Measurements from ENCODE around the gene MNX1.

The MNX1 gene

DNA sequence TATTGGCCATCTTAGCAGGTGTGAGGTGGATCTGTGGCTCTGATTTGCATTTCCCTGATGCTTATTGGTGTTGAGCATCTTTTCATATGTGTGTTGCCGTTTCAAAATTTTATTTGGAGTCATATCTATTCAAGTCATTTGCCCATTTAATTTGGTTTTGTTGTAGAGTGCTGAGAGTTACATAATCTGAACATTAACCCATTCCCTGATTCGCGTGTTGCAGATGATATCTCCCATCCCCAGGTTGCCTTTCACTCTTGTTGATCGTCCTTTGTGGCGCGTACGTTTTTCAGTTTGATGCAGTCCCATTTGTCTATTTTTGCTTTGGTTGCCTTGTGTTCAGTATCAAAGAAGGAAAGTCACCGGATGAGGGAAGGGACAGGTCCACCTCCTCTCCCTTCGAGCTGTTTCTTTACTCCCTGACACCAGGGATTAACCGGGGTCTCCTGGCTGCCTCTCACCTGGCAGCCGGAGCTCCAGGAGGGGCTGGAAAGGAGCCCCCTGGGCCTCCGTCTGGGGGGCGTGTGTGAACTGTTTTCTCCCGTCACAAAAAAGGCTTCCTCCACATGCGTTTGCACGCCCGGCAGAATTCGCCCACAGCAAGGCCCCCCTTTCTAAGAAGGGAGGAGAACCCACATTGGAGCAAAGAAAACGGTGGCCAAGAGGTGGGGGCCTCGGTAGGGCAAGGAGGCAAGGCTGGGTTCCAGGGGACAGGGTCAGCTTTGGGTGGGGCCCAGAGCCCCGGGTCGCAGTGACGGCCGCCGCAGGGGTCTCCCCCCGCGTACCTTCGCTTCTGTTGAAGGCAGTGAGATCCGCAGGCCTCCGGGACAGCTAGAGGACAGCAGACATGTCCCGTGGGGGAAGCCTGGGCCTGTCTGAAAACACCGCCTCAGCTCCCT lies 8.3 kb downstream of the MNX1 start:
- no peak for DNase-seq

DNA sequence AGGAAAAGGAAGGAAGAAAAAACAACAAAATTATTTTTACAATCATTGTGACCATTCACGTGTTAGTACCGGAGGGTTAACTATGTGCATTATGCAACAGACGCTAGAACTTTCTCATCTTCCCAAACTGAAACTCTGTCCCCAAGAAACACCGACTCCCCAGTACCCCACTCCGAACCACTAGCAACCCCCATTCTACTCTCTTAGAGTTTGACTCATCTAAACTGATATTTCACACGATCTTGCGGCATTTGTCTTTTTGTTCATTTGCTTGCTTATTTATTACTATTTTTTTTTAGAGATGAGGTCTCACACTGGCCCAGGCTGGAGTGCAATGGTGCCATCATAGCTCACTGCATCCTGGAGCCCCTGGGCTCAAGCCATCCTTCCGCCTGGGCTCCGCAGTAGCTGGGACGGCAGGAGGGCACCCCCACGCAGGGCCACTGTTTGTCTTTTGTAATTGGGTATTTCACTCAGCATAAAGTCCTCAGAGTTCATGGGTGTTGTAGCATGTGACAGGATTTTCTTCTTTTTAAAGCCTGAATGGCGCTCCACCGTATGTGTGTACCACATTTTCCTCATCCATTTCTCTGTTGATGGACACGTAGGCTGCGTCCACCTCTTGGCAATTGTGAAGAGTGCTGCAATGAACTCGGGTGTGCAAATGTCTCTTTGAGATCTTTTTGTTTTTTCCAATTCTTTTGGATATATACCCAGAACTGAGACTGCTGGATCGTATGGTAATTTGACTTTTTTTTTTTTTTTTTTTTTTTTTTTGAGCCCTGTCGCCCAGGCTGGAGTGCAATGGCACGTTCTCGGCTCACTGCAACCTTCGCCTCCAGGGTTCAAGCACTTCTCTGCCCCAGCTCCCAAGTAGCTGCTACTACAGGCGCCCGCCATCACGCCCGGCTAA lies 9.5 kb downstream of the MNX1 start:
- DNase-seq: no peak

DNA sequence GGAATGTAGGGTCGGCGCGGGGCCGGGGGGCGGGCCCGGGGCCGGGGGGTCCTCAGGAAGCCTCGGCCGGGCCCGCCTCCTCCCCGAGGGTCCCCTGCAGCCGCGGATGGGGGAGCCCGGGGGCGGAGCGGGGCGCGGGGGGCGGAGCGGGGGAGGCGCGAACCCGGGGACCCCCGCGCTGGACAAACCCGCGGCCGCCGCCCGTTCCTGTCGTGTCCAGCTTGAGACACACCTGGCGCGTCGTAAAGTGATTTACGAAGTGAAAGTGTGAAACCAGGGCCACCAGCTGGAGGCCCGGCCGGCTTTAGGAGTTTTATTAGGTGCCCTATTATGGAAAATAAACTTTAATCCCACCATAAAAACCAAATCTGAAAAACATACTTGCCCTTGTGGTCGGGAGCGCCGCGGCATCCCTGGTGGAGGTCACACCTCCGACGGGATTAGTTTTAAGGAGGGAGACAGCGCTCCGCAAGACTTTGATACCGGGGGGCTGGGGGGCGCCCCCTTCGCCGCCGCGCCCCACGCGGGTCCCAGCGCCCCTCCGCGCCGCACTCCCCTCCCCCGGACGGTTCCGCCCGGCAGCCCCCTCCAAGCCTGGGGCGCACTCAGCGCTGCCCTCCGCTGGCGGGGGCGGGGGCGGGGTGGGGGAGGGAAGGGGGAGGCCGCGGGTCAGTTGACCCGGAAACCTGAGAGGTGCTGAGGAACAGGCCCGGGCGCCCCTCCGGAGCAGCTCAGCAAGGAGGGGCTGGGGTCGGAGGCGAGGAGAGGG lies 10.3 kb downstream of the MNX1 start:
- DNase-seq: no peak

DNA sequence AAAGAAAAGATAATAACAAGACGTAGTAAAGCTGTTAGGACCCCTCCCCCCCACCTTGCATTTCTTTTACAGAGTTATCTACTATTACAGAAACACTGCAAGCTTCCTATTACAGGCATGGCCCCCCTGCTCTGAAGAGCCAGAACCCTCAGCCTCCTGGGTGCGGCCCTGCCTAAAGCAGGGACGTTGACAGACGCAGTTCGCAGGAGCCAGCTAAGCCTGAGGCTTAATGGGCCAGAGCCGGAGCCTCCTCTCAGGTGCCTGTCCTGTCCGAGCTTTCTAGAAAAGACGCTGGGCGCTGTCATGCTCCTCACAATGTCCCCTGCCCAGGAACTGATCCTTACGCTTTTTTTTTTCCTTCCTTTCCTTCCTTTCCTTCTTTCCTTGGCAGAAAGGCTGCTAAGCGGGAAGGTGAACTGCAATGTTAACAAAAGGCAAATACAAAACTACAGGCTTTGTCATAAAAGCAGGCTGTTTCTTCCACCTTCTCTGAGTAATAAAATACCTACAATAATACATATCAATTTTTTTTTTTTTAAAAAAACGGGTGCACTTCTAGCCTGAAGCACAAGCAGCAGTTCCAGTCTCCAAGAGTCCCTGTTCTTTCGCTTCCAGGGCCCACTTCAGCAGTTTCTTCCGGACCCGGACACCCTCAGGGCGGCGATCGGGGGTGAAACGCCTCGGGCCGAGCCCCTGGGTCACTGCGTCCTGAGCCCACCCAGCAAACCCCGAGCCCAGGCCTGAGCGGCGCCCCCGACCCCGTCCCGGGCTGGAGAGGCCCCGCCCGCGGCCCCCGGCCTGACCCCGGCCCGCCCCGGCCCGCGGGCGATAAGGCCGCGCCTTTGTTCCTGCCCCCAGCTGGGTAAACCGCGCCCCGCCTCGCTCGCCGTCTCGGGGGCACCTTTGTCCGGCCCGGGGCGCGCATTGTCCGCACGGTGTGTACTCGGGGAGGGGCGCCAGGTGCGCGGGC lies 11.2 kb downstream of the MNX1 start:
- no peak for DNase-seq

DNA sequence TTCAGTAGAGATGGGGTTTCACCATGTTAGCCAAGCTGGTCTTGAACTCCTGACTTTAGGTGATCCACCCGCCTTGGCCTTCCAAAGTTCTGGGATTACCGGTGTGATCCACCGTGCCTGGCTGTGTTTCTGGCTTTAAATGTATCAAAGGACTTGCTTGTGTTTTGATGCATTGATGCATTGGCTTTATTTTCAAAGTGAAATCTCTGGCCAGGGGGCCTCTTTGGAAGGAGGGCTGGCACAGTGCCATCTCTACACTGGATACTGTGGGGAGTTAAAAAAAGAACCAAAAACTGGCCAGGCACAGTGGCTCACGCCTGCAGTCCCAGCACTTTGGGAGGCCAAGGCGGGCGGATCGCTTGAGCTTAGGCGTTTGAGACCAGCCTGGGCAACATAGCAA lies 16.0 kb downstream of the MNX1 start:
- DNase-seq: no peak

DNA sequence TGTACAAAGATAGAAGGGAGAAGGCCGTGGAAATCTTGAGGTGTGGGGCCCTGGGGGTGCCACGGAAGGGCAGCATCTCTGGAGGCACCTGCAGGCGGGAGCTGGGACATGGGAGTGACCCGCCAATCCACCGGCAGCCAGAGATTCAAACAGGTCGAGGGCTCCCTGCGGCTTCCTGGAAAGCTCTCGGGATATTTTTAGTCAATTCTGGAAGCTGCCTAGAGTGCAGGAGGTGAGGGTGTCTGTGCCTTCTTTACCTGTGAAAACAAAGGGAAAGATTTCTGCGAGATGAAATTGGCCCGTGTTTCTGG lies 16.6 kb downstream of the MNX1 start:
- no peak for DNase-seq

DNA sequence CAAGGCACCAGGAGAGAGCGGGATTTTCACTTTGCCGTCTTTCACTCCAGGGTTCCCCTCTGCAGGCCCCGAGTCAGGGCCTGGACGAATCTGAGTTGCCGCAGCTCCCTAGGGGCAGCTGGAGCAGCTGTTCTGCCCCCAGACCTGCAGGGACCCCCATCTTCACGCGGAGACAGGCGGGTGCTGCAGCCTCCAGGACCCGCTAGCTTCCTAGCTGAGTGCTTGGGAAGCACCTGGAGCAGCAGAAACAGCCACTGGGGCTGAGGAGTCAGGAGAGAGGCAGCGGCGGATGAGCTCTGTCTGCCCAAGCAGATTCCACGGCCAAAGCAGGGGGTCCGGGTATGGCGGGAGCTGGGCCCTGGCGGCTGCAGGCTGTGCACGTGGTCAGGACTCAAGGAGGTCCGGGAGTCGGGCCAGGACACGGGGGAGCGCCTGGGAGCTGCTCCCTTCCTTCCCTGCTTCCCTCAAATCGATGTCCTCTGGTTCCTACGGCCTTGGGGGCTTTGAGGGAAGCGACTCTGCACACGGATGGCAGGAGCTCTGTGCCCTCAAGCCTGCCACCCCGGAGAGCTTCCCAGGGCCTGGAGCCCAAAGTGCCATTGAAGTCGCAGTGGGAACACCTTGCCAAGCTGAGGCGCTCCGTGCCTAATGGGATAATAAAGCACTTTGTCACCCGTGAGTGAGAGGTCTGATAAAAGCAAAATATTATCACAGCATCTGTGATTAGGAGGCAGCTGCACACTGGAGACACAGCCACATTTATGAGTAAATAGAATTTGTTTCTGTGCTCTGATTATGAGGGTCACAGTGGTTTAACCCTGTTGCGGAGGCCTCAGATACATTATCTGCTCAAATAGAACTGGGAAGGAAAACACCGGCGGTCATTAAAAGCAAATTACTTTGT lies 17.2 kb downstream of the MNX1 start:
- DNase-seq: no peak

DNA sequence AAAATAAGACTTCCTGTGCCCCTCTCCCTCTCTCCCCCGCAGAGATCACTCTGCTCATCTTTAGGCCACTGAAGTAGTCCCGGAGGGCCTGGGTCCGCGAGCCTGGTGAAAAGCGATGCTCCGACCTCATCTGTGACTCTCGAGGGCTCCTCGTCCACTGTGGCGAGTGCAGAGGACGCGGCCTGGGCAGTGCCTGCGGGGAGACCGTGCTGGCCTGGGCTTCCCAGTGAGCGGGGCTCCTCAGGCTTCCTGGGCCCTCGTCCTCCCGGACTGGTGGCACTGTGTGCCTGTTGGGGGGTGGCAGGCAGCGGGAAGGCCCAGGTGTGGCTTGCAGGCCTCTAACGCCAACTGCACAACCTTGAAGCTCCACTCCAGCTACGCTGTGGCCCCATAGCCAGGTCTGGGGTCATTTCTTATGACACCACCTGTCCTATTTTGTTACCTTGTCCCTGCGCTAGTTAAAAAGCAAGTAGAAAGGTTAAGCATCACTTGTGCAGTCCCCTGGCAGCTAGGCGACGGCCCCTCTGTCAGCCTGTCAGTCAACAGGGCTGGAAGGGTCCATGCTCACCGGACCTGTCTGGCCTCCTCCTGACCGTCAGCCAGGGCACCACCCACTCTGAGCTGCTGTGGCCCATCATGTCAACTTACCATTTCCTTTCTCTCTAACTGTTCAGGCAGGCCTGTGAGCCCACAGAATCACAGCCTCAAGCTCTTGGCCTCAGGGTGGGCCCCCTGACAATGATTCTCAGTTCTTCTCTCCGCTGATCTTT lies 20.5 kb downstream of the MNX1 start:
- DNase-seq: no peak

DNA sequence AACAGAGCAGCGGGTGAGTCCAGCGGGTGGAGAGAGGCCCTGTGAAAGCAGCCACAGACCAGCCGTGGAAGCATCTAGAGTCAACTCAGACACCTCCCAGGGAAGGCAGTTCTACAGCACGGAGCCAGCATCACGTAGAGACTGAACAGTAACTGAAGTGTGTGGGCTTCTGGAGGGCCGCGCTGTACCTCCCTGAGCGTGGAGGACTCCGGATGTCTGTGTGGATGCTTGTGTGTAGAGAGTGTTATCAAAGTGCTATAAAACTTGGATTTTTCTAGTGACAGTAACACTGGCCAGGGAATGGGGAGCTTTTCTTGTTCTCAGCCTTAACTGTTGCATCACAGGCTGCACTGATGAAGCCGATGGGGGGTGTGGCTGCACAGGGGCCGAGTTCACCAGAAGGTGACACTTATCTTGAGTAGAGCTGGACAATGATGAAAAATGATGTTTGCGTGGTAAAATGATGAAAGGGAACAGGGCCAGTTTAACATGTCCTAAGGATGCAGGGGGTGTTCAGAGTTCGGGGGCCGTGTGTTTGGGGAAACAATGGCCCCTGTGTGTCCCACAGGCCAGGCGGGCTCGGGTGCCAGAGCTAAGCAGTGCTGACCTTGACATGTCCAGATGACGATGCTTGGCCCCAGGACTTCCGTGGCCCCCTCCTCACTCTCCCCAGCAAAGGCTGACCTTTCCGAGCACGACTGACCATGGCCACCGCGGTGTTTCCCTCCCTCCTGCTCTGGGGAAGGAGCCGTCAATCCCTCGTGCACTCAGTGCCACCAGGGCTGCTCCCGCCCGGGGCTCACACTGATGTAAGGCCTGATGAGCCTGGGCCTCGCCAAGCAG lies 21.9 kb downstream of the MNX1 start:
- DNase-seq: no peak

DNA sequence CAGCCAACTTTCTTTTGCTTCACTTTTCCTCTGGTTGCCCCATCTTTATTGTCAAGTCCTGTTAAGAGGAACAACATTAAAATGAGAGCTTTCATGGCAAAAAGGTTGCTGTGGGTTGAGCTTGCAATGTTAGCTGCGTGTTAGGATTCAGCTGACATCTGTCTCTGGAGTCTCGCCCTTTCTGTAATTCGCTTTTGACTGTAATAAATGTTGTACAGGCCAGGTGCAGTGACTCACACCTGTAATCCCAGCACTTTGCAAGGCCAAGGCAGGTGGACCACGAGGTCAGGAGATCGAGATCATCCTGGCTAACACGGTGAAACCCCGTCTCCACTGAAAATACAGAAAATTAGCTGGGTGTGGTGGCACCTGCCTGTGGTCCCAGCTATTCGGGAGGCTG lies 24.1 kb downstream of the MNX1 start:
- no peak for DNase-seq

DNA sequence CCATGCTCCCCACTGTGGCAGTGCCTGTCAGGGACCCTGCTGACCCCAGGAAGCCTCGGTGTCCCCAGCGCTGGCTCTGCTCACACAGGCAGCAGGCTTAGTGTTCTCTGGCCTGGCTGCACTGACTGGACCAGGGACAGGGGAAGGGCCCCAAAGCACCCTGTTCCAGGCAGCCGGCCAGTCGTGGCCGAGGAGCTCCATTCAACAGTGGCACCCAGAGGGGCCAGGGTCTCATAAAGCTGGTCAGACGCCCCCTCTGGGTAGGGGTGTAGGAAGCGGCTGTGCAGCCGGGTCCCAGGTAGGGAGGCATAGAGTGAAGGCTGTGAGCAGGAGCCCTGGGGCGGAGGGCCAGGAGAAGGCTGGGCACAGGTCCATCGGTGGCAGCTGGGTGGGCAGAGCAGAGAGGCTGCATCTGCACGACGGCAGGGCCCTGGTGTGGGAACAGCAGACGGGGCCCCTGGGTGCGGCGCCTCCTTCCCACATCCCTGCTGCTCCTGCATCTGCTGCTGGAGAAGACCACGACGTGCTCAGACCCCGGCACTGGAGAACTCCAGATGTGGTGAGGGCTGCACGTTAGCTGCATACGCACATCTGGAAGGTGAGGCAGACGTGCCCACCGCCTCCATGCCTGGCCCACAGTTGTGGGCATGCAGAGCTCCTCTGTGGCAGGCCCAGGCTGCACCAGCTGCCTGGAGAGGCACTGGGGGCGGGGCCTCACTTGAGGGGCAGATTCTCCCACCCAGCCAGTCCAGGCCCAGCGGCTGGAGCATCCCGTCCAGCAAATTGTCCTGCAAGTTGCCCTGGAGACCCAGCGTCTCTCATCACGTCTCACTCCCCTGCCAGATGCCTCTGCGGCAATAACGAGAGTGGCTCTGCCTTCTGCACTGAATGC lies 25.1 kb downstream of the MNX1 start:
- peak; percentile 18 for DNase-seq

DNA sequence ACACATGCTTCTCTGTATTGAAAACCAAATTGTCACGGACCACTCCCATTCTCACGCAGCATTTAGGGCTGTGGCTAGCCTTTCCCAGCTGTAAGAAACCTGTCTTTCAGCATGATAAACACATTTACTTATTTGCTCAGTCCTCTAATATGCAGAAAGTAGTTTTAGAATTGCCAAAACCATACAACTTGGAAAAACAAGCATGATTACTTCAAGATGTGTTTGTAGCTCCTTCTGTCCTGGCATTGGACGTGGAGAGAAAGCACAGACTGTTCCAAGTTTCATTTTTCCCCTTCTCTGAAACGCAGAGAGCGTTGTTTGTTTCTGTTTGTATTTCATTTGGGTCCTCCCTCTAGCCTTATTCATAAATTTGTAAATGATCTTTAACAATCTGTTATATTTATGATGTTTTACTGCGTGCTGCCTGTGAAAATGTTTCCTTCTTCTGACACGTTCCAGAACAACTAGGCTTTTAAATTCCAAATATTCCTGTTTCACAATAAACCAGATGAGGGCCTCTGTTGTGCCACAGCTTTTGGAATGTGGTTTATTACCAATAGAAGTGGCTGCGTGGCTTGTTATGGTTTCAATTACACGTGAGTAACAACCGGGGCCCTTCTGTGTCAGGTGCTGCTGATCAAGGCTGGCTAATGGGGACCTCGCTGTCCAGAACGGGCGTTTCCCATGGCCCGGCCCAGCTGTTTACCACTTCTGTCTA lies 26.1 kb downstream of the MNX1 start:
- DNase-seq: peak; percentile 8

DNA sequence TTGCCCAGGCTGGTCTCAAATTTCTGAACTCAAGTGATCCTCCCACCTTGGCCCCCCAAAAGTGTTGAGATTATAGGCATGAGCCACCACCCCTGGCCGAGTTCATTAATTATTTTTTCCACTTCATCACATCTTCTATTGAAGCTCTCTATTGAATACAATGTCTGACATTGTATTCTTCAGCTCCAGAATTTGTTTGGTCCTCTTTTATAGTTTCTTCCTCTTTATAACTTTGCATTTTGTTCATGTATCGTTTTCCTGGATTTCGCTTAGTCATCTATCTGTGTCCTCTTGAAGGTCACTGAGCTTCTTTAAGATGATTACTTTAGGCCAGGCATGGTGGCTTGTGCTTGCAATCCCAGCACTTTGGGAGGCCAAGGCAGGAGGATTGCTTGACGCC lies 30.8 kb downstream of the MNX1 start:
- DNase-seq: no peak

DNA sequence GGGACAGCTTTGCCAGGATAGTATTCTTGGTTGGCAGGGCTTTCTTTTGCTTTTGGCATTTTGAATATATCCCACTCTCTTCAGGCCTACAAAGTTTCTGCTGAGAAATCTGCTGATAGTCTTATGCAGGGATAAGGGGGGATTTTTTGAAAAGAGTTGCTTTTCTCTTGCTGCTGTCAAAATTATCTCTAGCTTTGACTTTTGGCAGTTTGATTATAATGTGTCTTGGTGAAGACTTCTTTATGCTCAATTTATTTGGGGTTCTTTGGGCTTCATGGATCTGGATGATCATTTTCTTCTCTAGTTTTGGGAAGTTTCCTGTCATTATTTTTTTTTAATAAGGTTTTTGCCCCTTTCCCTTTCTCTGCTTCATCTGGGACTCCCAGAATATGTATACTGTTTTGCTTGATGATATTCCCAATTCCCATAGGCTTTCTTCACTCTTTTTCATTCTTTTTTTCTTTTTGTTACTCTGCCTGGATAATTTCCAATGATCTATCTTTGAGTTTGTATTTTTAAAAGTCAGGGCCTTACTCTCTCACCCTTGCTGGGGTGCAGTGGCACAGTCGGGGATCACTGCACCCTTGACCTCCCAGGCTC lies 31.4 kb downstream of the MNX1 start:
- DNase-seq: no peak

DNA sequence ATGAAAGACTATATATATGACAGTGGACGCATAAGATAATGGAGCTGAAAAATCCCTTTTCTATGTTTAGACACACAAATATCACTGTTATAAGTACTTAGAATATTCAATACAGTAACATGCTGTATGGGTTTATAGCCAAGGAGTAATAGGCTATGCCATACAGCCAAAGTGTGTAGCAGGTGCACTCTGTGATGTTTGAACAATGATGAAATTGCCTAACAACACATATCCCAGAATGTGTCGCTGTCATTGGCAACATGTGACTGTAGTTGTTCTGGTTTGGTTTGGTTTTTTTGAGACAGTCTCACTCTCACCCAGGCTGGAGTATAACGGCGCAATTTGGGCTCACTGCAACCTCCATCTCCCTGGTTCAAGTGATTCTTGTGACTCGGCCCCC lies 34.8 kb downstream of the MNX1 start:
- DNase-seq: no peak

DNA sequence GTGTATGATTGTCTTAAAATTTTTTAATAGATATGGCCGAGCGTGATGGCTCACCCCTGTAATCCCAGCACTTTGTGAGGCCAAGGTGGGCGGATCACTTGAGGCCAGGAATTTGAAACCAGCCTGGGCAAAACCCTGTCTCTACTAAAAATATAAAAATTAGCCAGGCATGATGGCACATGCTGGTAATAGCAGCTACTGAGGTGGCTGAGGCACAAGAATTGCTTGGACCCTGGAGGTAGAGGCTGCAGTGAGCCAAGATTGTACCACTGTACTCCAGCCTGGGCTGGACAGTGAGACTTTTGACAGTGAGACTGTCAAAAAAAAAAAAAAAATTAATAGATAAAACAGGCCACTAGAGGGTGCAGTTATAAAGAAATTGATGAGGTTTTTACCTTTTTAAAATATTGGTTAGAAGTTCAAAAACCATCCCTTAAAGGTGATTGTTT lies 40.5 kb downstream of the MNX1 start:
- DNase-seq: peak; percentile 16

DNA sequence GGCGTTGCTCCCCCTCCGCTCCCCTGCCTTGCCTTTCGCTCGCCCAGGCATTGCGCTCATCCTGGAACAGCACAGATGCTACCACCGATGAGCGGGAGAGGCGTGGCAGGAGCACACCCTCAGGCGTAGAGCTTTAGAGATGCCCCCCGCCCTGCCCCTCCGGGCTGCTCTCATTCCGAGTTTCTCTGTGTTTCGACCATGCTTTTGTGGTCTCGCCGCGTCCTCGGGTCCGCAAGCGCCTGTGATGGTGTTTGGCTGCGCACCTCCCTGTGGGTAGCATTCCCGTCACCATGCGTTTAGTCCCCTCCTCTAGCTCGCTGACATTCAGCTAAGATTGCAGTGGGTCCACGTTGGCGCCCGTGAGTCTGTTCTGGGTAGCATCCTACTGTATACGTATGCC lies 42.3 kb downstream of the MNX1 start:
- DNase-seq: no peak
